Smooth muscle cell (in vitro differentiated cells): ENCODE data around the gene SLC19A1. TPM values are rescaled to one million over a fixed set of nuclear protein-coding genes. Genes with fewer than 3 reads are reported as not detected.

ENCODE experiments used
- DNase-seq: peaks from one replicate; lab custom pipeline; 2025; ENCODE audit not compliant: unreplicated experiment; lab: John Stamatoyannopoulos, UW
- H2AFZ ChIP-seq: fragments of 200-600 bp; sonication (generic); 2 replicates; pipeline ENCODE4 v1.6.0; 2016; ENCODE audit warnings: antibody characterized with exemption, low read depth, mild to moderate bottlenecking
- H3F3A ChIP-seq: fragments of 200-600 bp; sonication (generic); 2 replicates; pipeline ENCODE4 v1.6.0; 2017; ENCODE audit warnings: antibody characterized with exemption, low read depth
- H3K27ac ChIP-seq: fragments of 200-600 bp; sonication (generic); 2 replicates; pipeline ENCODE4 v1.5.1; 2016; ENCODE audit warnings: low read depth, mild to moderate bottlenecking
- H3K27me3 ChIP-seq: fragments of 200-600 bp; sonication (generic); 2 replicates; pipeline ENCODE4 v1.6.1; 2016; ENCODE audit warnings: low read depth, mild to moderate bottlenecking
- H3K36me3 ChIP-seq: fragments of 200-600 bp; sonication (generic); 2 replicates; pipeline ENCODE4 v1.5.1; 2016; ENCODE audit warnings: low read depth
- H3K4me1 ChIP-seq: fragments of 200-600 bp; sonication (generic); 2 replicates; pipeline ENCODE4 v1.5.1; 2016; ENCODE audit warnings: low read depth
- H3K4me2 ChIP-seq: fragments of 200-600 bp; sonication (generic); 2 replicates; pipeline ENCODE4 v1.6.0; 2016; ENCODE audit warnings: mild to moderate bottlenecking
- H3K4me3 ChIP-seq: fragments of 200-600 bp; sonication (generic); 2 replicates; pipeline ENCODE4 v1.5.1; 2016; ENCODE audit warnings: mild to moderate bottlenecking
- H3K79me2 ChIP-seq: fragments of 200-600 bp; sonication (generic); 2 replicates; pipeline ENCODE4 v1.6.0; 2016; ENCODE audit warnings: low read depth, mild to moderate bottlenecking
- H3K9ac ChIP-seq: fragments of 200-600 bp; sonication (generic); 2 replicates; pipeline ENCODE4 v1.6.0; 2016; ENCODE audit warnings: low read depth
- H3K9me3 ChIP-seq: fragments of 200-600 bp; sonication (generic); replicated peaks from 2 replicates; pipeline ENCODE4 v1.5.1; 2016; ENCODE audit warnings: low read depth
- H4K20me1 ChIP-seq: fragments of 200-600 bp; sonication (generic); 2 replicates; pipeline ENCODE4 v1.6.0; 2016; ENCODE audit warnings: low read depth
- WGBS: methylation state at CpG from one replicate; pipeline ENCODE4 v1.1.7; 2016; ENCODE audit warnings: low lambda C conversion rate; 5-methylcytosine and 5-hydroxymethylcytosine counted together
- polyA plus RNA-seq: library from polyadenylated mRNA; unstranded; fragments of >200 nt; fragmentation: Nextera tagmentation; extraction: Ambion mirVana; gene quantifications from 2 replicates; pipeline ENCODE4 v1.2.1, GENCODE V29; 2016
- total RNA-seq: library from RNA; depleted of rRNA; stranded (reverse); fragments of >200 nt; gene quantifications from 2 replicates; pipeline ENCODE4 v1.2.3, GENCODE V29; 2014
- TF ChIP-seq, protein P1 (sequence below): fragments of 200-600 bp; sonication (generic); IDR thresholded peaks from 2 replicates; pipeline ENCODE4 v1.5.1; 2017; ENCODE audit warnings: borderline replicate concordance, mild to moderate bottlenecking, antibody characterized with exemption; ENCODE audit not compliant: insufficient read depth, poor library complexity, severe bottlenecking

SLC19A1 gene
- total and polyA plus RNA-seq, 2 experiments from 2014 or later: 2.3 to 33.2 TPM

DNA sequence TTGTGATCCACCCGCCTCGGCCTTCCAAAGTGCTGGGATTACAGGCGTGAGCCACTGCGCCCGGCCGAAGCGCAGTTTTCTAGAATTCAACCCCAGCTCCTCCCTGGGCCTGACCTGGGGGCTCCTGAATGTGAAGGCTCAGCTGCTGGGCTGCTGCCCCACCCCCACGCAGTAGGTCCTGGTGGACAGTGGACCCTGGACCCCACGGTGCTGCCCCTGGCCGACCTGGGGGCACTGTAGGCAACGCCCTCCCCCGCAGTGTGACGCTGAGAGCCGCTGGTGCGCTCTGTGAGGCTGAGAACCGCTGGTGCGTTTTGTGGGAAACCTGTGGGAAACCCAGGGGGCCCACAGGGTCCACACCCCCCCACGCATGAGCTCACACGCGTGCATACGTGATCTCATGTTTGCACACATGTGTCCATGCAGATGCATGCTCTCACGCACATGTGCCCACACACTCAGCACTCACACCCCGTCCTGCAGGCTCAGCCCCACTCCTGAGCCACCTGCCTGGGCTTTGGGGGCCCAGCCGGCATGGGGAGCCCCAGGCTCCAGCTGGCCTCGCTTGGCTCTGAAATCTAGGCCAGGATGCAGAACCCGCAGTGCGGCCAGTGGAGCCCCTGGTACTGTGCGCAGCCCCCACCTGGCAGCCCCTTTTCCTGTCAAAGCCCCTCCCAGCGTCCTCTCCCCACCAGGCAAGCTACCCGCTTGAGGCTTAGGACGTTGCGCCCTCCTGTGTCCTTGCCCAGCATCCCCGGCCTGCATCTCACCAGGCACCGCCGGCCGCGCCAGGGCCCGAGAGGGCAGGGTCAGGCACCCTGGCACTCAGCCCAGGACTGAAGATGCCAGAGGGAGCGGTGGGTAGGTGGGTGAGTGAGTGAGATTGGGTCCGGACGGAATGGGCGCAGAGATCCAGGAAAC is 69.5 kb downstream of the SLC19A1 start:
- no peak for DNase-seq
- no peak overlapping the region for H3K9ac ChIP-seq
- no peak overlapping the region for H3K4me3 ChIP-seq
- H2AFZ ChIP-seq: no peak overlapping the region
- H3K4me1 ChIP-seq: peaks cover 12% of the 10 kb centered on the region
- 98% methylated on average over 42 of the region's 42 CpGs for WGBS
- H4K20me1 ChIP-seq: peaks cover 100% of the 10 kb centered on the region
- TF ChIP-seq, protein P1, sequence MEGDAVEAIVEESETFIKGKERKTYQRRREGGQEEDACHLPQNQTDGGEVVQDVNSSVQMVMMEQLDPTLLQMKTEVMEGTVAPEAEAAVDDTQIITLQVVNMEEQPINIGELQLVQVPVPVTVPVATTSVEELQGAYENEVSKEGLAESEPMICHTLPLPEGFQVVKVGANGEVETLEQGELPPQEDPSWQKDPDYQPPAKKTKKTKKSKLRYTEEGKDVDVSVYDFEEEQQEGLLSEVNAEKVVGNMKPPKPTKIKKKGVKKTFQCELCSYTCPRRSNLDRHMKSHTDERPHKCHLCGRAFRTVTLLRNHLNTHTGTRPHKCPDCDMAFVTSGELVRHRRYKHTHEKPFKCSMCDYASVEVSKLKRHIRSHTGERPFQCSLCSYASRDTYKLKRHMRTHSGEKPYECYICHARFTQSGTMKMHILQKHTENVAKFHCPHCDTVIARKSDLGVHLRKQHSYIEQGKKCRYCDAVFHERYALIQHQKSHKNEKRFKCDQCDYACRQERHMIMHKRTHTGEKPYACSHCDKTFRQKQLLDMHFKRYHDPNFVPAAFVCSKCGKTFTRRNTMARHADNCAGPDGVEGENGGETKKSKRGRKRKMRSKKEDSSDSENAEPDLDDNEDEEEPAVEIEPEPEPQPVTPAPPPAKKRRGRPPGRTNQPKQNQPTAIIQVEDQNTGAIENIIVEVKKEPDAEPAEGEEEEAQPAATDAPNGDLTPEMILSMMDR: no peak
- no peaks in the 10 kb centered on the region for H3K36me3 ChIP-seq
- H3K27ac ChIP-seq: peak overlapping the region; percentile 66
- no peaks in the 10 kb centered on the region for H3K27me3 ChIP-seq
- no peak overlapping the region for H3K4me2 ChIP-seq
- peaks cover 69% of the 10 kb centered on the region for H3K79me2 ChIP-seq
- no peaks in the 10 kb centered on the region for H3K9me3 ChIP-seq
- H3F3A ChIP-seq: peaks cover 18% of the 10 kb centered on the region

DNA sequence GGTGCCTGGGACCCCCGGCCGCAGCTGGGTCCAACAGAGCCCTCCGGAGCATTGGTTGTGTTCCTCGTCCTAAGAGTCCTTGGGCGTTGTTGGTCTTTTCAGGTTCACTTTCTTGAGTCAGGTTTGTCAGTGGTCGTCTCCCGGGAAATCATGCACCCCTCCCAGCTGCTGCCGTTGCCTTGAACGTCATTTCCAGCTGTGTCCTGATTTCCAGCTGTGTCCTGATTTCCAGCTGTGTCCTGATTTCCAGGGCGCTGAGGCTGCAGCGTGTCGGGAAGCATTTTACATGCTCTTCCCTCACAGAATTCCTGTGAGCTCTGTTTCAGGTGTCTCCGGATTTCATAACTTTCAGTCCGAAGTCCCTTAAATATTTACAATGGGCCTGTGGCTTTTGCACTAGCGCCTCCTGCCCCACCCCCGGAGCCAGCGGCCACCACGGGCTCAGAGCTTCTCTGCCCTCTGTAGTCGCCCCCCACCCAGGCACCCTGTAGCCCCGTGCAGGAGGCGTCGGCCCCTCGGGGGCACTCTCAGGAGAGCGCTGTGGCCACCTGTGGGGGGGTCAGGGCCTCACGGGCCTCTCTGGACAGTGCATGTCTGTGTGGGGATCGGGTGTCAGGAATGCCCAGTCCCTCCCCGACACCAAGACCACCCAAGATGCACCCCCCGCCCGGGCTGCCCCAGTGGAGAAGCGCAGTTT is 70.6 kb downstream of the SLC19A1 start:
- Histone ChIP-seq H3K9ac (no peak overlapping the region), H3F3A (peaks cover 18% of the 10 kb centered on the region), H3K4me1 (peaks cover 12% of the 10 kb centered on the region), H3K4me3 (no peak overlapping the region), H3K79me2 (peaks cover 80% of the 10 kb centered on the region), H3K27ac (peak overlapping the region; percentile 66), H3K4me2 (peak overlapping the region; percentile 68), H3K36me3 (no peaks in the 10 kb centered on the region), H2AFZ (no peak overlapping the region), H4K20me1 (peaks cover 100% of the 10 kb centered on the region), H3K9me3 (no peaks in the 10 kb centered on the region), H3K27me3 (no peaks in the 10 kb centered on the region)
- WGBS: 82% methylated on average over 30 of the region's 30 CpGs
- TF ChIP-seq, protein P1: no peak
- DNase-seq: no peak

DNA sequence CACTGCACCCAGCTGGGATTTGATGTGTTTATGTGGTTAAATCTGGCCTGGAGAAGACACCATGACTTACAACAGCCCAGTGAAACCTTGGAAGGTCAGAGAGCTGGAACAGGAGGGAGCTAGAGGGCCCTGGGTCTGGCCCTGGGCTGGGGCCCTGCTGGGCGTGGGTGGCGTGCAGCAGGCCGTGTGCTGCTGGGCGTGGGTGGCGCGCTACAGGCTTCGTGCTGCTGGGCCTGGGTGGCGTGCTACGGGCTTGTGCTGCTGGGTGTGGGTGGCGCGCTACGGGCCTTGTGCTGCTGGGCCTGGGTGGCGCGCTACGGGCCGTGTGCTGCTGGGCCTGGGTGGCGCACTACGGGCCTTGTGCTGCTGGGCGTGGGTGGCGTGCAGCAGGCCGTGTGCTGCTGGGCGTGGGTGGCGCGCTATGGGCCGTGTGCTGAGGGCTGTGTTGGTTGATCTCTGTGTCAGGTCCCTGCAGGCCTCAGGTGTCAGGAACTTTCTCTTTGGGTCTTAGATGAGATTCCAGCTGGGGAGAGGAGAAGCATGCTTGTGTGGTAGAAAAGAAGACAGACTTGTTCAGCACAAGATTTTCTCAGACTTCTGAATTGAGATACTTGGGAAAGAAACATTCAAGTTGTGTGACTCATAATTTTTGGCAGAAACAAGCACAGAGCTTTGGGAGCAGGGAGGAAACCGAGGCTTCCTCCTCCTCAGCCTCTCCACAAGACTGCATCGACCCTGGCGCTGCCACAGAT is 71.3 kb downstream of the SLC19A1 start:
- no peak overlapping the region for H3K4me3 ChIP-seq

More for the DNA sequence above, 71.3 kb downstream of the SLC19A1 start:
- H3K9me3 ChIP-seq: no peaks in the 10 kb centered on the region
- peak overlapping the region; percentile 66 for H3K27ac ChIP-seq
- peaks cover 18% of the 10 kb centered on the region for H3F3A ChIP-seq
- H3K4me1 ChIP-seq: peaks cover 12% of the 10 kb centered on the region
- H3K79me2 ChIP-seq: peaks cover 81% of the 10 kb centered on the region
- H3K27me3 ChIP-seq: no peaks in the 10 kb centered on the region
- H3K36me3 ChIP-seq: no peaks in the 10 kb centered on the region
- peak overlapping the region; percentile 68 for H3K4me2 ChIP-seq
- TF ChIP-seq, protein P1: no peak
- H2AFZ ChIP-seq: no peak overlapping the region
- DNase-seq: peak; percentile 23
- no peak overlapping the region for H3K9ac ChIP-seq
- 34% methylated on average over 28 of the region's 28 CpGs for WGBS
- H4K20me1 ChIP-seq: peaks cover 100% of the 10 kb centered on the region
